Measurements from ENCODE around the gene AFF3. TPM values are rescaled to one million over a fixed set of nuclear protein-coding genes. Genes with fewer than 3 reads are reported as not detected.
A peak's percentile ranks its signal among the peaks of the same experiment; 100 is the strongest.

AFF3 gene
- total and polyA plus RNA-seq, 2 donors (not counting 3 experiments of a cell fraction or from before 2014, with no cell fraction given), result 0.06 to 0.07 TPM

GRCh38 chr2:99559075-99559662 is 583.2 kb downstream of the AFF3 start:
- H3K4me2 ChIP-seq (ENCODE audit: insufficient read depth, low read length), result no peak overlapping the region
- no peaks in the 10 kb centered on the region for H3K4me1 ChIP-seq (ENCODE audit: control insufficient read depth, extremely low read depth, insufficient read depth, low read length)
- no peaks in the 10 kb centered on the region for H3K36me3 ChIP-seq (ENCODE audit: control insufficient read depth in 2 of 2, extremely low read depth in 1 of 2, insufficient read depth in 2 of 2, low read length in 2 of 2)
- POLR2A ChIA-PET, result no interaction called here
- H3K9me3 ChIP-seq (replicated peaks; ENCODE audit: control insufficient read depth, insufficient read depth, low read length), result no peaks in the 10 kb centered on the region
- no peaks in the 10 kb centered on the region for H3K9me1 ChIP-seq (replicated peaks; ENCODE audit: control insufficient read depth, extremely low read depth, insufficient read depth, low read length)
- peak; percentile 96 for FAIRE-seq
- dilution Hi-C loops (cut with MboI; ENCODE audit: extremely low pct_ligation_motif_present, low sequenced_read_pairs), result no loop called here
- DNase-seq (ENCODE audit: low read depth, low spot score), result peak; percentile 72
- peaks cover 4 to 14% of the 10 kb centered on the region in 2 experiments for H3K27me3 ChIP-seq (ENCODE audit: control insufficient read depth in 2 of 2, insufficient read depth in 2 of 2, low read length in 2 of 2)
- no peaks in the 10 kb centered on the region for H4K20me1 ChIP-seq (replicated peaks; ENCODE audit: control insufficient read depth, extremely low read depth, insufficient read depth, low read length)
- no peak overlapping the region for H3K27ac ChIP-seq (ENCODE audit: insufficient read depth, low read depth, low read length)
- H3K4me3 ChIP-seq (replicated peaks in 1 of 3; ENCODE audit: insufficient read depth in 1 of 3, low read depth in 1 of 3, low read length in 3 of 3), result no peak overlapping the region
- H2AFZ ChIP-seq (ENCODE audit: low read depth, low read length), result no peak overlapping the region
- TF ChIP-seq CTCF (IDR thresholded peaks at IDR 0.05; ENCODE audit: extremely low read depth in 1 of 2, insufficient read depth in 1 of 2, low read depth in 1 of 2, low read length in 2 of 2), result peak; percentile 91 to 96
- TF ChIP-seq EZH2 (IDR thresholded peaks at IDR 0.05; ENCODE audit: borderline replicate concordance, low read depth, low read length, severe bottlenecking), result no peak
- TF ChIP-seq MYC (IDR thresholded peaks at IDR 0.05; ENCODE audit: low read depth, low read length), result no peak
- TF ChIP-seq MAX (IDR thresholded peaks at IDR 0.05; ENCODE audit: insufficient read depth, insufficient read length), result no peak
- no peak for TF ChIP-seq POLR2A (IDR thresholded peaks at IDR 0.05; ENCODE audit: low read depth, low read length)
- no peak for TF ChIP-seq POLR2AphosphoS5 (IDR thresholded peaks at IDR 0.05; ENCODE audit: insufficient read depth, low read depth, low read length)
- no peak for TF ChIP-seq JUN (IDR thresholded peaks at IDR 0.05; ENCODE audit: borderline replicate concordance, insufficient read depth, insufficient read length, low read depth)
- TF ChIP-seq GATA2 (IDR thresholded peaks at IDR 0.05; ENCODE audit: insufficient read depth, insufficient read length, low read depth, low read length), result no peak
- TF ChIP-seq FOS (IDR thresholded peaks at IDR 0.05; ENCODE audit: borderline replicate concordance, insufficient read depth, low read length), result peak; percentile 26
- CTCF ChIA-PET, result interaction anchor here (0.6 to 6.3 kb wide), 53 partner anchors 8 to 825 kb away, joined by 3 to 237 read pairs (median 4); partner anchors contain the start of genes EIF5B and TXNDC9
- H3K79me2 ChIP-seq (ENCODE audit: control insufficient read depth, insufficient read depth, low read length), result no peaks in the 10 kb centered on the region
- no TSS peak for BruUV-seq (replicated peaks)
- intact Hi-C loops (cut with micrococcal nuclease), result loop anchor here (1.0 to 5.0 kb wide), 5 partner anchors 260 to 823 kb away; no protein-coding TSS in a partner anchor
- no peak overlapping the region for H3K9ac ChIP-seq (replicated peaks; ENCODE audit: extremely low read depth, insufficient read depth, low read length)
